Karpas-422 (cell line): Measurements from ENCODE around the gene SPINK8. TPM values are rescaled to one million over a fixed set of nuclear protein-coding genes. Genes with fewer than 3 reads are reported as not detected.

ENCODE experiments used
- small RNA-seq: library from RNA; depleted of rRNA; stranded (forward); fragments of <200 nt; gene quantifications from one replicate; pipeline ENCODE3, GENCODE V24; 2014
- total RNA-seq: library from RNA; depleted of rRNA; stranded (reverse); fragments of >200 nt; shearing (Covaris generic); gene quantifications from 2 replicates; pipeline ENCODE4 v1.2.3, GENCODE V29; 2014; ENCODE audit warnings: low replicate concordance; rRNA removed

Gene SPINK8
- total RNA-seq, 1 experiment from 2014 or later = not detected

Small RNAs within 50 kb of the gene (small RNA-seq; reads per million reads assigned to genes)
- gene MIR2115 (0.59 reads per million, percentile 14 among the genes with 10 or more reads in this experiment), gene RF00019 (not detected), gene RN7SL321P (not detected)

Other genes starting within 250 kb of the SPINK8 start
- gene CDC25A, start 145.2 kb downstream of the SPINK8 start, total RNA-seq = 12.9 and 17.1 TPM in 2 replicates
- 100 and 141 TPM in 2 replicates for gene CAMP, start 110.2 kb downstream of the SPINK8 start, total RNA-seq
- gene ZNF589, start 92.6 kb downstream of the SPINK8 start, total RNA-seq = 64.5 and 65.2 TPM in 2 replicates
- 18.5 and 20.4 TPM in 2 replicates for gene NME6, start 32.3 kb downstream of the SPINK8 start, total RNA-seq
- not detected in 2 replicates for gene FBXW12, start 38.6 kb upstream of the SPINK8 start, total RNA-seq
- 34.0 and 48.3 TPM in 2 replicates for gene PLXNB1, start 96.4 kb upstream of the SPINK8 start, total RNA-seq
- gene CCDC51, start 106.5 kb upstream of the SPINK8 start, total RNA-seq = 22.0 and 28.3 TPM in 2 replicates
- 300 and 483 TPM in 2 replicates for gene TMA7, start 106.6 kb upstream of the SPINK8 start, total RNA-seq
- gene ATRIP, start 113.1 kb upstream of the SPINK8 start, total RNA-seq = 7.3 and 10.9 TPM in 2 replicates
- 141 and 149 TPM in 2 replicates for gene SHISA5, start 170.5 kb upstream of the SPINK8 start, total RNA-seq
- 55.2 and 89.6 TPM in 2 replicates for gene PFKFB4, start 223.1 kb upstream of the SPINK8 start, total RNA-seq
- not detected in 2 replicates for gene UCN2, start 230.1 kb upstream of the SPINK8 start, total RNA-seq